ENCODE results near the gene ATP4A.
A peak's percentile ranks its signal among the peaks of the same experiment; 100 is the strongest.

ATP4A gene

GRCh38 chr19:35539850-35540249 is 23.6 kb downstream of the ATP4A start:
- H3K27ac ChIP-seq: no peak overlapping the region
- TF ChIP-seq CTCF (conservative IDR thresholded peaks at IDR 0.05): no peak
- no peak for TF ChIP-seq ZFX (IDR thresholded peaks at IDR 0.05)

- H3K27ac ChIP-seq: no peak overlapping the region
- TF ChIP-seq ZFX (IDR thresholded peaks at IDR 0.05): no peak
- TF ChIP-seq CTCF (conservative IDR thresholded peaks at IDR 0.05): no peak
Measured at GRCh38 chr19:35539314-35539713, 24.1 kb downstream of the ATP4A start.

GRCh38 chr19:35534803-35535480 is 28.5 kb downstream of the ATP4A start:
- no peak overlapping the region for H3K27ac ChIP-seq
- TF ChIP-seq CTCF (conservative IDR thresholded peaks at IDR 0.05) (no peak), ZFX (IDR thresholded peaks at IDR 0.05) (no peak)

GRCh38 chr19:35533822-35534392 is 29.6 kb downstream of the ATP4A start:
- H3K27ac ChIP-seq: peak overlapping the region; percentile 49
- no peak for TF ChIP-seq ZFX (IDR thresholded peaks at IDR 0.05)
- TF ChIP-seq CTCF (conservative IDR thresholded peaks at IDR 0.05): no peak

GRCh38 chr19:35533201-35533821 is 30.1 kb downstream of the ATP4A start, which contains the start of gene GAPDHS:
Gene GAPDHS (plus strand): TSS chr19:35533456. CDS start chr19:35533528, 72 bp downstream.
- H3K27ac ChIP-seq: peak within 1 kb of the TSS; percentile 49
- TF ChIP-seq ZFX (IDR thresholded peaks at IDR 0.05): no peak
- TF ChIP-seq CTCF (conservative IDR thresholded peaks at IDR 0.05): no peak

- H3K27ac ChIP-seq: no peak overlapping the region
- TF ChIP-seq CTCF (conservative IDR thresholded peaks at IDR 0.05): no peak
- TF ChIP-seq ZFX (IDR thresholded peaks at IDR 0.05): no peak
Measured at GRCh38 chr19:35531291-35531690, 32.2 kb downstream of the ATP4A start.

All from C4-2B (cell line).